PC-3 (cell line): ENCODE measurements around the gene SCYGR5. TPM values are rescaled to one million over a fixed set of nuclear protein-coding genes. Genes with fewer than 3 reads are reported as not detected.

Experiments used
- ATAC-seq: fragments of 200-7000 bp; cut with Tn5 transposase; 2 replicates; pipeline ENCODE4 v1.9.1; 2020; ENCODE audit warnings: mild to moderate bottlenecking, moderate library complexity
- BruUV-seq: library from RNA; stranded (reverse); fragments of 400-500 nt; replicated peaks from 2 replicates; lab custom pipeline; 2021; lab: Mats Ljungman, UMichigan
- CTCF ChIA-PET: fragments of 300-600 bp; sonication (Branson Sonifier 250); formaldehyde crosslinking; loops from one replicate; lab custom pipeline; 2022; ENCODE audit warnings: antibody characterized with exemption; lab: Charles Lee
- POLR2A ChIA-PET: fragments of 300-600 bp; sonication (Branson Sonifier 250); formaldehyde crosslinking; loops from one replicate; lab custom pipeline; 2022; ENCODE audit warnings: antibody characterized with exemption; ENCODE audit not compliant: unreplicated experiment; lab: Charles Lee
- DNase-seq: peaks from one replicate; pipeline ENCODE4 v3.0.0-alpha.2; 2015
- H2AFZ ChIP-seq: fragments of 300-600 bp; sonication (generic); 2 replicates; pipeline ENCODE4 v1.6.0; 2016; ENCODE audit warnings: antibody characterized with exemption, low read length
- H3F3A ChIP-seq: fragments of 300-600 bp; sonication (generic); one replicate; pipeline ENCODE4 v1.6.0; 2017; ENCODE audit warnings: antibody characterized with exemption, low read length, control low read depth, mild to moderate bottlenecking; ENCODE audit not compliant: unreplicated experiment
- H3K27ac ChIP-seq: fragments of 300-600 bp; sonication (generic); 2 replicates; pipeline ENCODE4 v1.5.1; 2016; ENCODE audit warnings: mild to moderate bottlenecking, low read length
- H3K27me3 ChIP-seq: fragments of 300-600 bp; sonication (generic); 2 replicates; pipeline ENCODE4 v1.6.1; 2016; ENCODE audit warnings: low read length, mixed read lengths
- H3K36me3 ChIP-seq: fragments of 300-600 bp; sonication (generic); 2 replicates; pipeline ENCODE4 v1.6.1; 2016; ENCODE audit warnings: low read depth, mixed run types, low read length, mixed read lengths
- H3K4me1 ChIP-seq: fragments of 300-600 bp; sonication (generic); 2 replicates; pipeline ENCODE4 v1.5.1; 2016; ENCODE audit warnings: low read length; ENCODE audit not compliant: insufficient read depth
- H3K4me2 ChIP-seq: fragments of 300-600 bp; sonication (generic); 2 replicates; pipeline ENCODE4 v1.6.0; 2016; ENCODE audit warnings: low read length
- H3K4me3 ChIP-seq: fragments of 300-600 bp; sonication (generic); 2 replicates; pipeline ENCODE4 v1.5.1; 2016; ENCODE audit warnings: mild to moderate bottlenecking, low read length, mixed read lengths
- H3K79me2 ChIP-seq: fragments of 300-600 bp; sonication (generic); 2 replicates; pipeline ENCODE4 v1.6.1; 2017; ENCODE audit warnings: low read length, mixed read lengths
- H3K9ac ChIP-seq: fragments of 300-600 bp; sonication (generic); 2 replicates; pipeline ENCODE4 v1.6.0; 2016; ENCODE audit warnings: mild to moderate bottlenecking, low read length
- H3K9me2 ChIP-seq: fragments of 300-600 bp; sonication (generic); replicated peaks from 2 replicates; pipeline ENCODE4 v1.6.1; 2016; ENCODE audit warnings: mixed run types, low read length, mixed read lengths
- H3K9me3 ChIP-seq: fragments of 300-600 bp; sonication (generic); 2 replicates; pipeline ENCODE4 v1.6.1; 2016; ENCODE audit warnings: low read length, mixed read lengths
- H4K20me1 ChIP-seq: fragments of 300-600 bp; sonication (generic); 2 replicates; pipeline ENCODE4 v1.6.1; 2016; ENCODE audit warnings: low read length, mixed read lengths
- CTCF ChIP-seq: fragments of 300-600 bp; sonication (generic); conservative IDR thresholded peaks from 2 replicates; pipeline ENCODE4 v1.5.1; 2017; ENCODE audit warnings: antibody characterized with exemption, low read depth, mild to moderate bottlenecking, low read length
- EZH2 ChIP-seq: fragments of 300-600 bp; sonication (generic); IDR thresholded peaks from one replicate; pipeline ENCODE4 v1.6.1; 2017; ENCODE audit warnings: antibody characterized with exemption, mild to moderate bottlenecking, low read length; ENCODE audit not compliant: unreplicated experiment
- EZH2phosphoT487 ChIP-seq: fragments of 300-600 bp; sonication (generic); IDR thresholded peaks from 2 replicates; pipeline ENCODE4 v1.6.1; 2018; ENCODE audit warnings: mild to moderate bottlenecking, antibody characterized with exemption, low read length, borderline replicate concordance
- intact Hi-C: fragments of 100-400 bp; cut with micrococcal nuclease; formaldehyde crosslinking; loops from 2 replicates; pipeline ENCODE4 v1.9.0; 2023
- total RNA-seq: library from RNA; depleted of rRNA; stranded (reverse); fragments of >200 nt; gene quantifications from 2 replicates; pipeline ENCODE4 v1.2.3, GENCODE V29; 2014

SCYGR5 gene
- total RNA-seq, 1 experiment from 2014 or later, result not detected

GRCh38 chr2:227625420-227625819 is 41.2 kb upstream of the SCYGR5 start:
- Histone ChIP-seq H3K27ac (no peak overlapping the region), H4K20me1 (no peaks in the 10 kb centered on the region), H3K4me1 (peaks cover 5% of the 10 kb centered on the region), H3K27me3 (no peaks in the 10 kb centered on the region), H3K79me2 (no peaks in the 10 kb centered on the region), H3K36me3 (no peaks in the 10 kb centered on the region), H3K9ac (no peak overlapping the region), H2AFZ (no peak overlapping the region), H3K9me2 (no peaks in the 10 kb centered on the region), H3K4me3 (no peak overlapping the region), H3F3A (no peaks in the 10 kb centered on the region), H3K9me3 (no peaks in the 10 kb centered on the region), H3K4me2 (no peak overlapping the region)
- intact Hi-C loops, result no loop called here
- BruUV-seq, result no TSS peak
- no peak for ATAC-seq
- ChIA-PET POLR2A (no interaction called here), CTCF (no interaction called here)
- no peak for TF ChIP-seq EZH2
- TF ChIP-seq CTCF, result no peak
- TF ChIP-seq EZH2phosphoT487, result no peak
- DNase-seq, result no peak

- Histone ChIP-seq H2AFZ (no peak overlapping the region), H3K27ac (no peak overlapping the region), H3K4me3 (no peak overlapping the region), H3K4me1 (peaks cover 5% of the 10 kb centered on the region), H3K27me3 (no peaks in the 10 kb centered on the region), H3K9ac (no peak overlapping the region), H3K9me3 (no peaks in the 10 kb centered on the region), H4K20me1 (no peaks in the 10 kb centered on the region), H3K36me3 (no peaks in the 10 kb centered on the region), H3K79me2 (no peaks in the 10 kb centered on the region), H3K4me2 (no peak overlapping the region), H3F3A (no peaks in the 10 kb centered on the region), H3K9me2 (no peaks in the 10 kb centered on the region)
- no TSS peak for BruUV-seq
- TF ChIP-seq CTCF (no peak), EZH2phosphoT487 (no peak)
- CTCF ChIA-PET, result no interaction called here
- DNase-seq, result no peak
- intact Hi-C loops, result no loop called here
- no peak for ATAC-seq
- POLR2A ChIA-PET, result no interaction called here
Measured at GRCh38 chr2:227626580-227627151, 39.9 kb upstream of the SCYGR5 start.

- no TSS peak for BruUV-seq
- Histone ChIP-seq H3K27me3 (no peaks in the 10 kb centered on the region), H3K9me3 (no peaks in the 10 kb centered on the region), H3K4me3 (no peak overlapping the region), H3K4me1 (peaks cover 5% of the 10 kb centered on the region), H3K36me3 (no peaks in the 10 kb centered on the region), H3K79me2 (no peaks in the 10 kb centered on the region), H3K9me2 (no peaks in the 10 kb centered on the region), H3F3A (no peaks in the 10 kb centered on the region), H3K9ac (no peak overlapping the region), H3K27ac (no peak overlapping the region), H3K4me2 (no peak overlapping the region), H4K20me1 (no peaks in the 10 kb centered on the region), H2AFZ (no peak overlapping the region)
- DNase-seq, result no peak
- no peak for TF ChIP-seq EZH2phosphoT487
- TF ChIP-seq EZH2, result no peak
- ATAC-seq, result no peak
- ChIA-PET CTCF (no interaction called here), POLR2A (no interaction called here)
- intact Hi-C loops, result no loop called here
Measured at GRCh38 chr2:227627769-227628168, 38.8 kb upstream of the SCYGR5 start.
